K562 (cell line): ENCODE measurements around the gene NES.

Experiments used
- JUNB ChIP-seq: fragments of 450-650 bp; formaldehyde crosslinking; conservative IDR thresholded peaks from 2 replicates; pipeline ENCODE4 v1.4.0; 2020; ENCODE audit warnings: mild to moderate bottlenecking
- SLC30A9 ChIP-seq: fragments of 250-450 bp; sonication (Bioruptor Pico); IDR thresholded peaks from 2 replicates; pipeline ENCODE4 v1.8.0; 2022; ENCODE audit warnings: mild to moderate bottlenecking, moderate library complexity
- TF ChIP-seq, protein P1 (sequence below): sonication (generic); formaldehyde crosslinking; IDR thresholded peaks from 2 replicates; pipeline ENCODE4 v1.5.0; 2020; ENCODE audit warnings: missing genetic modification reagents
- TF ChIP-seq, protein P2 (sequence below): sonication (generic); formaldehyde crosslinking; IDR thresholded peaks from 2 replicates; pipeline ENCODE4 v1.8.1; 2022; ENCODE audit warnings: missing genetic modification reagents

DNA sequence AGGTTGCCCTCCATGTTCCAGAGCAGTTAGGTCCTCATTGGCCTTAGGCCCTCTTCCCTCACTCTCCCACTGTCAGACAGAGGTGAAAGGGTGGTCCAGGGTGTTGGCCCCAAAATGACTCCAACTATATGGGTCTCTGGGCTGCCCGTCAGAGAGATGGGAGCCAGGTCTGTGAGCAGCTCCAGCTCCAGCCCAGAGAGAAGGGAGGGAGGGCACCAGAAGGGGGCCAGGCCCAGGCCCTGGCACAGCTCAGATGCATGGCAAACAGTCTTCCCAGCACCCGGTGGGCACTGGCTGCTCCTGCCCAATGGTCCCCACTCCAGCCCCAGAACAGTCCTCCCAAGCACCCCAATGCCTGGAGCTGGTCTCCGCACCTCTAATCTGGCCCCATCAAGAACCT, 33.1 kb downstream of the NES start:
- TF ChIP-seq, protein P1, sequence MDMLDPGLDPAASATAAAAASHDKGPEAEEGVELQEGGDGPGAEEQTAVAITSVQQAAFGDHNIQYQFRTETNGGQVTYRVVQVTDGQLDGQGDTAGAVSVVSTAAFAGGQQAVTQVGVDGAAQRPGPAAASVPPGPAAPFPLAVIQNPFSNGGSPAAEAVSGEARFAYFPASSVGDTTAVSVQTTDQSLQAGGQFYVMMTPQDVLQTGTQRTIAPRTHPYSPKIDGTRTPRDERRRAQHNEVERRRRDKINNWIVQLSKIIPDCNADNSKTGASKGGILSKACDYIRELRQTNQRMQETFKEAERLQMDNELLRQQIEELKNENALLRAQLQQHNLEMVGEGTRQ (CRISPR knock-in tag) = no peak
- TF ChIP-seq, protein P2, sequence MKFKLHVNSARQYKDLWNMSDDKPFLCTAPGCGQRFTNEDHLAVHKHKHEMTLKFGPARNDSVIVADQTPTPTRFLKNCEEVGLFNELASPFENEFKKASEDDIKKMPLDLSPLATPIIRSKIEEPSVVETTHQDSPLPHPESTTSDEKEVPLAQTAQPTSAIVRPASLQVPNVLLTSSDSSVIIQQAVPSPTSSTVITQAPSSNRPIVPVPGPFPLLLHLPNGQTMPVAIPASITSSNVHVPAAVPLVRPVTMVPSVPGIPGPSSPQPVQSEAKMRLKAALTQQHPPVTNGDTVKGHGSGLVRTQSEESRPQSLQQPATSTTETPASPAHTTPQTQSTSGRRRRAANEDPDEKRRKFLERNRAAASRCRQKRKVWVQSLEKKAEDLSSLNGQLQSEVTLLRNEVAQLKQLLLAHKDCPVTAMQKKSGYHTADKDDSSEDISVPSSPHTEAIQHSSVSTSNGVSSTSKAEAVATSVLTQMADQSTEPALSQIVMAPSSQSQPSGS (CRISPR knock-in tag) = no peak
- no peak for TF ChIP-seq SLC30A9 (CRISPR knock-in tag)
- no peak for TF ChIP-seq JUNB (CRISPR knock-in tag)
